ENCODE measurements around the gene PNLIPRP1.

The PNLIPRP1 gene

DNA sequence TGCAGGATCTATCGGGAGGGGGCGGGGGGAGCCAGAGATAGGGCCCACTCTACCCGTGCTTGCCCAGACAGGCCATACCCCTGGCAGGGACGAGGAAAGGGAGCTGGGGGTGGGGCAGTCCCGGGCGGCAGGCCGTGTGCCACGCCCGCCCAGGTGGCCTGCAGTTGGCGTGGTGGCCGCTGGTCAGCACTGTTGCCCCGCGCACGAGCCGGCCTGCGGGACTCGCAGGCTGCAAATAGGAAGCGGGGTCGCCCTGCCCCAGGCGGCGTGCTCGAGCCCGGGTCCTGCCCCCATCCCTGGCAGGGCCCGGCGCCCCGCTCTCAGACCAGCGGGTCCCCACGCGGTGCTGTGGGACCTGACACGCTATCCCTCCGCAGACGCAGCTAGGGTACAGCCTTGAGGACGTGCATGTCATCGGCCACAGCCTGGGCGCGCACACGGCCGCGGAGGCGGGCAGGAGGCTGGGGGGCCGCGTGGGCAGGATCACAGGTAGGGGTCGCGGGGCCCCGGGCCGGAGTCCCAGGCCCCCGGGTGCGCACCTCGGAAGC is 36.7 kb downstream of the PNLIPRP1 start:
- no peak overlapping the region for H3K27ac ChIP-seq (ENCODE audit: low read length)
- no peaks in the 10 kb centered on the region for H3K79me2 ChIP-seq (ENCODE audit: insufficient read depth, low read length)
- ATAC-seq (ENCODE audit: insufficient read depth, low read depth) (no peak), DNase-seq (no peak)
- H3K36me3 ChIP-seq (ENCODE audit: insufficient read depth, low read length), result no peaks in the 10 kb centered on the region
- H3K27me3 ChIP-seq (ENCODE audit: insufficient read depth, low read length, poor library complexity), result no peaks in the 10 kb centered on the region
- H3K4me1 ChIP-seq (ENCODE audit: insufficient read depth, low read length), result no peaks in the 10 kb centered on the region
- no peak overlapping the region for H2AFZ ChIP-seq (ENCODE audit: low read depth, low read length)
- no peak overlapping the region for H3K4me2 ChIP-seq (ENCODE audit: insufficient read depth, low read length)
- H3K4me3 ChIP-seq (ENCODE audit: low read depth in 1 of 2, low read length in 2 of 2), result no peak overlapping the region
- TF ChIP-seq EZH2 (IDR thresholded peaks at IDR 0.05; ENCODE audit: borderline replicate concordance, low read depth, low read length, severe bottlenecking), result no peak
- TF ChIP-seq, protein P1, sequence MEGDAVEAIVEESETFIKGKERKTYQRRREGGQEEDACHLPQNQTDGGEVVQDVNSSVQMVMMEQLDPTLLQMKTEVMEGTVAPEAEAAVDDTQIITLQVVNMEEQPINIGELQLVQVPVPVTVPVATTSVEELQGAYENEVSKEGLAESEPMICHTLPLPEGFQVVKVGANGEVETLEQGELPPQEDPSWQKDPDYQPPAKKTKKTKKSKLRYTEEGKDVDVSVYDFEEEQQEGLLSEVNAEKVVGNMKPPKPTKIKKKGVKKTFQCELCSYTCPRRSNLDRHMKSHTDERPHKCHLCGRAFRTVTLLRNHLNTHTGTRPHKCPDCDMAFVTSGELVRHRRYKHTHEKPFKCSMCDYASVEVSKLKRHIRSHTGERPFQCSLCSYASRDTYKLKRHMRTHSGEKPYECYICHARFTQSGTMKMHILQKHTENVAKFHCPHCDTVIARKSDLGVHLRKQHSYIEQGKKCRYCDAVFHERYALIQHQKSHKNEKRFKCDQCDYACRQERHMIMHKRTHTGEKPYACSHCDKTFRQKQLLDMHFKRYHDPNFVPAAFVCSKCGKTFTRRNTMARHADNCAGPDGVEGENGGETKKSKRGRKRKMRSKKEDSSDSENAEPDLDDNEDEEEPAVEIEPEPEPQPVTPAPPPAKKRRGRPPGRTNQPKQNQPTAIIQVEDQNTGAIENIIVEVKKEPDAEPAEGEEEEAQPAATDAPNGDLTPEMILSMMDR (IDR thresholded peaks at IDR 0.05; ENCODE audit: borderline replicate concordance, extremely low read depth, low read length, poor library complexity, severe bottlenecking), result no peak
- H3K9me3 ChIP-seq (ENCODE audit: insufficient read depth, low read length, severe bottlenecking), result no peaks in the 10 kb centered on the region
- no peak overlapping the region for H3K9ac ChIP-seq (ENCODE audit: low read depth, low read length)
- no peaks in the 10 kb centered on the region for H4K20me1 ChIP-seq (ENCODE audit: insufficient read depth, low read length)

DNA sequence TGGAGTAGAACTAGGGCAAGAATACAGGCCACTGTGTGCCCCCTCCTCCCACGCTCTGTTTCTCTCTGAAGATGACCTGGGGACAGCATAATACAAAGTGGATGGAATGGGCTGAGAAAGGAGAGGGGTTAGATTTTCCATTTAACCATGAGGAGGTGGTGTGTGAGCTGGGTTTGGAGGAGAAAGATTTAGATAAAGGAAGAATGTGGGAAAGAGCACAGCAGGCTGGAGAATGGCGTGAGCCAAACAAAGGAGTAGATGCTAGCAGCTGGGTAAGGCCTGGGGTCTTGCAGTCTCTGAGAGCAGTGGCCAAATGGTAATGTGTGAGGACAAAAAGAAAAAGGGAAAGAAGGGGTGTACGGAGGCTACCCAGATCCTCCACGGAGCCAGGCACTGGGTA is 38.6 kb downstream of the PNLIPRP1 start:
- H2AFZ ChIP-seq (ENCODE audit: low read depth, low read length), result no peak overlapping the region
- H3K36me3 ChIP-seq (ENCODE audit: insufficient read depth, low read length), result no peaks in the 10 kb centered on the region
- H3K4me1 ChIP-seq (ENCODE audit: insufficient read depth, low read length), result no peaks in the 10 kb centered on the region
- no peaks in the 10 kb centered on the region for H4K20me1 ChIP-seq (ENCODE audit: insufficient read depth, low read length)
- ATAC-seq (ENCODE audit: insufficient read depth, low read depth) (no peak), DNase-seq (no peak)
- no peak overlapping the region for H3K27ac ChIP-seq (ENCODE audit: low read length)
- no peak overlapping the region for H3K4me2 ChIP-seq (ENCODE audit: insufficient read depth, low read length)
- H3K27me3 ChIP-seq (ENCODE audit: insufficient read depth, low read length, poor library complexity), result no peaks in the 10 kb centered on the region
- no peaks in the 10 kb centered on the region for H3K9me3 ChIP-seq (ENCODE audit: insufficient read depth, low read length, severe bottlenecking)
- H3K79me2 ChIP-seq (ENCODE audit: insufficient read depth, low read length), result no peaks in the 10 kb centered on the region
- no peak overlapping the region for H3K9ac ChIP-seq (ENCODE audit: low read depth, low read length)
- H3K4me3 ChIP-seq (ENCODE audit: low read depth in 1 of 2, low read length in 2 of 2), result no peak overlapping the region
- no peak for TF ChIP-seq EZH2 (IDR thresholded peaks at IDR 0.05; ENCODE audit: borderline replicate concordance, low read depth, low read length, severe bottlenecking)
- TF ChIP-seq, protein P1 (IDR thresholded peaks at IDR 0.05; ENCODE audit: borderline replicate concordance, extremely low read depth, low read length, poor library complexity, severe bottlenecking), result no peak

DNA sequence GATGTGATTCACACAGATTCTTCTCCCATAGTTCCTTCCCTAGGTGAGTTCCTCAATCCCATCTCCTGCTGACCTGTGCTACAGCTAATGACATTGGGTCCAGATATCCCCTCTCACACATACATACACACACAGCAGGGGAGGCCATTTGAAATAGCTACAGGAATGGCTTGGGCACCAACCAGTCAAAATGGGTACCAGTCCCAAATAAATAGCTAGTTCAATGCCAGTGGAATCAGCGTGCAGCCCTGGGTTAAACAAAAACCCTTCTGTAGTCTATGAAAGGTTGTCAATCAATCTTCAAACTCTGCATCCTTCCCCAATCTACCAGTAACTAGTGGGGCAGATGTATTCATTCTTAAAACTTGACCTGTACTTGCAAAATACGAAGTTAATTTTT is 39.3 kb downstream of the PNLIPRP1 start:
- DNase-seq, result no peak
- TF ChIP-seq EZH2 (IDR thresholded peaks at IDR 0.05; ENCODE audit: borderline replicate concordance, low read depth, low read length, severe bottlenecking), result no peak
- TF ChIP-seq, protein P1 (IDR thresholded peaks at IDR 0.05; ENCODE audit: borderline replicate concordance, extremely low read depth, low read length, poor library complexity, severe bottlenecking), result no peak
- Histone ChIP-seq H4K20me1 (ENCODE audit: insufficient read depth, low read length) (no peaks in the 10 kb centered on the region), H3K36me3 (ENCODE audit: insufficient read depth, low read length) (no peaks in the 10 kb centered on the region), H3K27ac (ENCODE audit: low read length) (no peak overlapping the region), H3K4me3 (ENCODE audit: low read depth in 1 of 2, low read length in 2 of 2) (no peak overlapping the region), H3K79me2 (ENCODE audit: insufficient read depth, low read length) (no peaks in the 10 kb centered on the region), H3K4me1 (ENCODE audit: insufficient read depth, low read length) (no peaks in the 10 kb centered on the region), H3K9ac (ENCODE audit: low read depth, low read length) (no peak overlapping the region), H3K4me2 (ENCODE audit: insufficient read depth, low read length) (no peak overlapping the region), H2AFZ (ENCODE audit: low read depth, low read length) (no peak overlapping the region), H3K9me3 (ENCODE audit: insufficient read depth, low read length, severe bottlenecking) (no peaks in the 10 kb centered on the region), H3K27me3 (ENCODE audit: insufficient read depth, low read length, poor library complexity) (no peaks in the 10 kb centered on the region)
- ATAC-seq (ENCODE audit: insufficient read depth, low read depth), result no peak

DNA sequence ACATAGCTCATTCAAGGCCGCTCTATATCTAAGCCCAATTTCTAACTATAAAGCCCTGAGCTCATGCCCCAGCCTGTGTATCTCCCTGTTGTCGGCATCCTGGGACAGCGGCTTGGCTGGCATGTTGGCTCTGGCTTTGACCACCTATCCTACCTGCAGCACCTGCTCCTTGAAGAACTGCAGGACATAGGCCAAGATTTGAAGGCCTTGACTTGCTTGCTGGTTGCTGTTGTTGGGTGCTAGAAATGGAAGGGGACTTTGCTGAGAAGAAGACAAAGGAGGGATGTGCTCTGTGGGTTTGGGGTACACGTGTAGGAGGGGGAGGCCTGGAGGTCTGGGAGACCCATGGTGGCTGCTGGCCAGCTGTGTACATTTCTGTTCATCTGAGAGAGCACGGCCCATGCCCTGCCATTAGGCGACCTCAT is 41.1 kb downstream of the PNLIPRP1 start:
- Histone ChIP-seq H3K4me1 (ENCODE audit: insufficient read depth, low read length) (no peaks in the 10 kb centered on the region), H2AFZ (ENCODE audit: low read depth, low read length) (no peak overlapping the region), H3K36me3 (ENCODE audit: insufficient read depth, low read length) (no peaks in the 10 kb centered on the region), H3K4me3 (ENCODE audit: low read depth in 1 of 2, low read length in 2 of 2) (no peak overlapping the region), H3K9me3 (ENCODE audit: insufficient read depth, low read length, severe bottlenecking) (no peaks in the 10 kb centered on the region), H4K20me1 (ENCODE audit: insufficient read depth, low read length) (no peaks in the 10 kb centered on the region), H3K9ac (ENCODE audit: low read depth, low read length) (no peak overlapping the region), H3K79me2 (ENCODE audit: insufficient read depth, low read length) (no peaks in the 10 kb centered on the region), H3K4me2 (ENCODE audit: insufficient read depth, low read length) (no peak overlapping the region), H3K27me3 (ENCODE audit: insufficient read depth, low read length, poor library complexity) (no peaks in the 10 kb centered on the region), H3K27ac (ENCODE audit: low read length) (no peak overlapping the region)
- TF ChIP-seq, protein P1 (IDR thresholded peaks at IDR 0.05; ENCODE audit: borderline replicate concordance, extremely low read depth, low read length, poor library complexity, severe bottlenecking), result no peak
- TF ChIP-seq EZH2 (IDR thresholded peaks at IDR 0.05; ENCODE audit: borderline replicate concordance, low read depth, low read length, severe bottlenecking), result no peak
- DNase-seq (no peak), ATAC-seq (ENCODE audit: insufficient read depth, low read depth) (no peak)
